ENCODE measurements around the gene CCSER1. TPM values are rescaled to one million over a fixed set of nuclear protein-coding genes. Genes with fewer than 3 reads are reported as not detected.

CCSER1 gene
- total RNA-seq, 2 experiments from 2014 or later = not detected

DNA sequence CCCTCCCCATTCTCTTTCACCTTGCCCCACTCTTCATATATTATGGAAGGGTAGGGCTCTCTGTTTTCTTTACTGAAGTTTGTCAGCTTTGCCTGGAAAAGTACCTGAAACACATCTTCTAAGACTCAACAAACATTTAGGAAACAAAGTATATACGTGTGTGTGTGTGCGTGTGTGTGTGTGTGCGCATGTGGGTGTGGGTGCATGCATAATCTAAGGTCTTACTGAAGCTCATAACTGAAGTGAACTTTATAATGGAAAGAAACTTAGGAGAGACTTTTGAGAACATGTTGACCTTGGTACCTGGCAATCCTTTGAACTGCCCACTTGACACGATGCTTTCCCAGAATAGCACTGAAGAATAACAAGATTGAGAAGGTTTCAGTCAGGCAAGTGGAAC, 1190.2 kb downstream of the CCSER1 start:
- DNase-seq (ENCODE audit: low spot score) = no peak
- TF ChIP-seq CTCF (conservative IDR thresholded peaks at IDR 0.05; ENCODE audit: low read length) = no peak
- no peak for TF ChIP-seq EZH2phosphoT487 (IDR thresholded peaks at IDR 0.05; ENCODE audit: borderline replicate concordance, low read depth, low read length)
- H3K4me2 ChIP-seq (ENCODE audit: low read length) = no peak overlapping the region
- intact Hi-C loops (cut with micrococcal nuclease; ENCODE audit: unreplicated experiment) = no loop called here
- no peaks in the 10 kb centered on the region for H4K20me1 ChIP-seq (ENCODE audit: insufficient read depth, low read length)
- no peak overlapping the region for H3K4me3 ChIP-seq (ENCODE audit: low read depth, low read length, poor library complexity, severe bottlenecking)
- H3K9me2 ChIP-seq (ENCODE audit: insufficient read depth, low read length) = no peaks in the 10 kb centered on the region
- H3K9me3 ChIP-seq (ENCODE audit: low read length) = no peaks in the 10 kb centered on the region
- ChIA-PET POLR2A (no interaction called here), CTCF (ENCODE audit: unreplicated experiment) (no interaction called here)
- no peaks in the 10 kb centered on the region for H3K36me3 ChIP-seq (ENCODE audit: insufficient read depth, low read length)
- no peak overlapping the region for H3K27ac ChIP-seq (ENCODE audit: low read depth, low read length, poor library complexity, severe bottlenecking)
- no TSS peak for BruUV-seq (replicated peaks)
- no peaks in the 10 kb centered on the region for H3K79me2 ChIP-seq (ENCODE audit: insufficient read depth, low read depth, low read length)
- no peaks in the 10 kb centered on the region for H3K4me1 ChIP-seq (ENCODE audit: insufficient read depth, low read length, poor library complexity, severe bottlenecking)
- no peak overlapping the region for H2AFZ ChIP-seq (ENCODE audit: low read length)

GRCh38 chr4:91319556-91320268, 1192.5 kb downstream of the CCSER1 start:
- intact Hi-C loops (cut with micrococcal nuclease; ENCODE audit: unreplicated experiment) = no loop called here
- Histone ChIP-seq H4K20me1 (ENCODE audit: insufficient read depth, low read length) (no peaks in the 10 kb centered on the region), H3K9me2 (ENCODE audit: insufficient read depth, low read length) (no peaks in the 10 kb centered on the region), H3K9me3 (ENCODE audit: low read length) (no peaks in the 10 kb centered on the region), H3K36me3 (ENCODE audit: insufficient read depth, low read length) (no peaks in the 10 kb centered on the region), H3K4me3 (ENCODE audit: low read depth, low read length, poor library complexity, severe bottlenecking) (no peak overlapping the region), H2AFZ (ENCODE audit: low read length) (no peak overlapping the region), H3K4me2 (ENCODE audit: low read length) (no peak overlapping the region), H3K4me1 (ENCODE audit: insufficient read depth, low read length, poor library complexity, severe bottlenecking) (no peaks in the 10 kb centered on the region), H3K27ac (ENCODE audit: low read depth, low read length, poor library complexity, severe bottlenecking) (no peak overlapping the region), H3K79me2 (ENCODE audit: insufficient read depth, low read depth, low read length) (no peaks in the 10 kb centered on the region)
- no peak for DNase-seq (ENCODE audit: low spot score)
- ChIA-PET POLR2A (no interaction called here), CTCF (ENCODE audit: unreplicated experiment) (no interaction called here)
- TF ChIP-seq CTCF (conservative IDR thresholded peaks at IDR 0.05; ENCODE audit: low read length) (no peak), EZH2phosphoT487 (IDR thresholded peaks at IDR 0.05; ENCODE audit: borderline replicate concordance, low read depth, low read length) (no peak)
- BruUV-seq (replicated peaks) = no TSS peak

DNA sequence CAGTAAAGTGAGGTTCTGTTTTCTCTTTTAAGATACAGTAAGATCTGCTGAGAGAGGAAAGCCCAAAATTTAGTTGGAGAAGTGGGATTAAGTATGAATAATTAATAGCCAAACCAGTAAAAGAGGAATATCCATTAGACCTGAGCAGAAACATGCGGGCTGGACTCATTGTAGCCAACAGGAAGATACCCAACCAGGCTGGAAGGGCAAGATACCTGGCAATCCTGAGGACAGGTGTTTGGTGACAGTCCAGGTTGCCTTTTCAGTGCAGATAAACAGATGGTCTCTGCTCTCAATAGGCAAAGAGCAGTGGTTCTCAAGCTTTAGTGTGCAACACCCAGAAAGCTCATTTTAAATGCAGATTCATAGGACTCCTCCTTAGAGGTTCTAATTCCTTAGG, 1195.8 kb downstream of the CCSER1 start:
- ChIA-PET CTCF (ENCODE audit: unreplicated experiment) (no interaction called here), POLR2A (no interaction called here)
- Histone ChIP-seq H3K79me2 (ENCODE audit: insufficient read depth, low read depth, low read length) (no peaks in the 10 kb centered on the region), H3K36me3 (ENCODE audit: insufficient read depth, low read length) (no peaks in the 10 kb centered on the region), H3K9me3 (ENCODE audit: low read length) (no peaks in the 10 kb centered on the region), H3K4me2 (ENCODE audit: low read length) (no peak overlapping the region), H4K20me1 (ENCODE audit: insufficient read depth, low read length) (no peaks in the 10 kb centered on the region), H3K27ac (ENCODE audit: low read depth, low read length, poor library complexity, severe bottlenecking) (no peak overlapping the region), H2AFZ (ENCODE audit: low read length) (no peak overlapping the region), H3K4me3 (ENCODE audit: low read depth, low read length, poor library complexity, severe bottlenecking) (no peak overlapping the region), H3K9me2 (ENCODE audit: insufficient read depth, low read length) (no peaks in the 10 kb centered on the region), H3K4me1 (ENCODE audit: insufficient read depth, low read length, poor library complexity, severe bottlenecking) (no peaks in the 10 kb centered on the region)
- intact Hi-C loops (cut with micrococcal nuclease; ENCODE audit: unreplicated experiment) = no loop called here
- no peak for DNase-seq (ENCODE audit: low spot score)
- TF ChIP-seq CTCF (conservative IDR thresholded peaks at IDR 0.05; ENCODE audit: low read length) = no peak
- BruUV-seq (replicated peaks) = no TSS peak
